GM23248 (cell line): Measurements from ENCODE around the gene HSPG2.

Experiments used
- EZH2 ChIP-seq: fragments of 200-600 bp; sonication (generic); IDR thresholded peaks from 2 replicates; pipeline ENCODE4 v1.6.1; 2018; ENCODE audit warnings: antibody characterized with exemption, mild to moderate bottlenecking; ENCODE audit not compliant: insufficient read depth, poor library complexity, severe bottlenecking
- EZH2phosphoT487 ChIP-seq: fragments of 200-600 bp; sonication (generic); IDR thresholded peaks from 2 replicates; pipeline ENCODE4 v1.6.1; 2018; ENCODE audit warnings: antibody characterized with exemption, moderate library complexity, mild to moderate bottlenecking, low read depth; ENCODE audit not compliant: insufficient read depth

GRCh38 chr1:21879928-21880618, 57.0 kb downstream of the HSPG2 start:
- TF ChIP-seq EZH2 (no peak), EZH2phosphoT487 (no peak)
